ENCODE measurements around the gene EGFR.

Gene EGFR

GRCh38 chr7:55174856-55175255, 156.0 kb downstream of the EGFR start:
- H3K4me2 ChIP-seq (ENCODE audit: low read length), result no peak overlapping the region
- peaks cover 93% of the 10 kb centered on the region for H3K36me3 ChIP-seq (ENCODE audit: insufficient read depth, low read length)
- H3K27me3 ChIP-seq (ENCODE audit: control insufficient read depth, insufficient read depth, low read length), result no peaks in the 10 kb centered on the region
- no peaks in the 10 kb centered on the region for H3K9me3 ChIP-seq (replicated peaks; ENCODE audit: low read length)
- H3K9ac ChIP-seq (ENCODE audit: low read depth, low read length), result no peak overlapping the region
- no peak overlapping the region for H3K4me3 ChIP-seq (ENCODE audit: low read length)
- peaks cover 15% of the 10 kb centered on the region for H3K4me1 ChIP-seq (ENCODE audit: control insufficient read depth, insufficient read depth, low read length)

GRCh38 chr7:55177068-55177530, 158.3 kb downstream of the EGFR start:
- H3K36me3 ChIP-seq (ENCODE audit: insufficient read depth, low read length), result peaks cover 88% of the 10 kb centered on the region
- no peak overlapping the region for H3K4me3 ChIP-seq (ENCODE audit: low read length)
- no peak overlapping the region for H3K9ac ChIP-seq (ENCODE audit: low read depth, low read length)

GRCh38 chr7:55177589-55178261, 158.9 kb downstream of the EGFR start:
- Histone ChIP-seq H3K9ac (ENCODE audit: low read depth, low read length) (no peak overlapping the region), H3K4me3 (ENCODE audit: low read length) (no peak overlapping the region), H3K27me3 (ENCODE audit: control insufficient read depth, insufficient read depth, low read length) (no peaks in the 10 kb centered on the region), H3K4me1 (ENCODE audit: control insufficient read depth, insufficient read depth, low read length) (peaks cover 8% of the 10 kb centered on the region), H3K4me2 (ENCODE audit: low read length) (no peak overlapping the region), H3K9me3 (replicated peaks; ENCODE audit: low read length) (no peaks in the 10 kb centered on the region), H3K36me3 (ENCODE audit: insufficient read depth, low read length) (peaks cover 88% of the 10 kb centered on the region)

More at GRCh38 chr7:55177068-55177530, 158.3 kb downstream of the EGFR start:
- Histone ChIP-seq H3K4me1 (ENCODE audit: control insufficient read depth, insufficient read depth, low read length) (peaks cover 11% of the 10 kb centered on the region), H3K9me3 (replicated peaks; ENCODE audit: low read length) (no peaks in the 10 kb centered on the region), H3K4me2 (ENCODE audit: low read length) (no peak overlapping the region), H3K27me3 (ENCODE audit: control insufficient read depth, insufficient read depth, low read length) (no peaks in the 10 kb centered on the region)

GRCh38 chr7:55178292-55178862, 159.6 kb downstream of the EGFR start:
- no peaks in the 10 kb centered on the region for H3K9me3 ChIP-seq (replicated peaks; ENCODE audit: low read length)

GRCh38 chr7:55178863-55179773, 160.3 kb downstream of the EGFR start:
- Histone ChIP-seq H3K27me3 (ENCODE audit: control insufficient read depth, insufficient read depth, low read length) (no peaks in the 10 kb centered on the region), H3K36me3 (ENCODE audit: insufficient read depth, low read length) (peaks cover 86% of the 10 kb centered on the region), H3K9me3 (replicated peaks; ENCODE audit: low read length) (no peaks in the 10 kb centered on the region), H3K4me1 (ENCODE audit: control insufficient read depth, insufficient read depth, low read length) (peaks cover 8% of the 10 kb centered on the region), H3K4me3 (ENCODE audit: low read length) (no peak overlapping the region), H3K4me2 (ENCODE audit: low read length) (no peak overlapping the region), H3K9ac (ENCODE audit: low read depth, low read length) (no peak overlapping the region)

More at GRCh38 chr7:55178292-55178862, 159.6 kb downstream of the EGFR start:
- H3K36me3 ChIP-seq (ENCODE audit: insufficient read depth, low read length), result peaks cover 86% of the 10 kb centered on the region
- no peaks in the 10 kb centered on the region for H3K27me3 ChIP-seq (ENCODE audit: control insufficient read depth, insufficient read depth, low read length)
- no peak overlapping the region for H3K4me2 ChIP-seq (ENCODE audit: low read length)
- no peak overlapping the region for H3K4me3 ChIP-seq (ENCODE audit: low read length)
- H3K4me1 ChIP-seq (ENCODE audit: control insufficient read depth, insufficient read depth, low read length), result peaks cover 8% of the 10 kb centered on the region
- no peak overlapping the region for H3K9ac ChIP-seq (ENCODE audit: low read depth, low read length)

GRCh38 chr7:55179931-55180682, 161.3 kb downstream of the EGFR start:
- Histone ChIP-seq H3K9ac (ENCODE audit: low read depth, low read length) (no peak overlapping the region), H3K4me2 (ENCODE audit: low read length) (no peak overlapping the region), H3K36me3 (ENCODE audit: insufficient read depth, low read length) (peaks cover 85% of the 10 kb centered on the region), H3K4me1 (ENCODE audit: control insufficient read depth, insufficient read depth, low read length) (peaks cover 12% of the 10 kb centered on the region), H3K27me3 (ENCODE audit: control insufficient read depth, insufficient read depth, low read length) (no peaks in the 10 kb centered on the region), H3K4me3 (ENCODE audit: low read length) (no peak overlapping the region), H3K9me3 (replicated peaks; ENCODE audit: low read length) (no peaks in the 10 kb centered on the region)

- Histone ChIP-seq H3K9ac (ENCODE audit: low read depth, low read length) (no peak overlapping the region), H3K36me3 (ENCODE audit: insufficient read depth, low read length) (peaks cover 85% of the 10 kb centered on the region), H3K4me2 (ENCODE audit: low read length) (no peak overlapping the region), H3K4me1 (ENCODE audit: control insufficient read depth, insufficient read depth, low read length) (peaks cover 21% of the 10 kb centered on the region), H3K27me3 (ENCODE audit: control insufficient read depth, insufficient read depth, low read length) (no peaks in the 10 kb centered on the region), H3K4me3 (ENCODE audit: low read length) (no peak overlapping the region), H3K9me3 (replicated peaks; ENCODE audit: low read length) (no peaks in the 10 kb centered on the region)
Observed at GRCh38 chr7:55180963-55181542, 162.2 kb downstream of the EGFR start.

GRCh38 chr7:55181762-55182161, 162.9 kb downstream of the EGFR start:
- Histone ChIP-seq H3K4me2 (ENCODE audit: low read length) (no peak overlapping the region), H3K9ac (ENCODE audit: low read depth, low read length) (no peak overlapping the region), H3K27me3 (ENCODE audit: control insufficient read depth, insufficient read depth, low read length) (no peaks in the 10 kb centered on the region), H3K4me1 (ENCODE audit: control insufficient read depth, insufficient read depth, low read length) (peaks cover 28% of the 10 kb centered on the region), H3K9me3 (replicated peaks; ENCODE audit: low read length) (no peaks in the 10 kb centered on the region), H3K4me3 (ENCODE audit: low read length) (no peak overlapping the region), H3K36me3 (ENCODE audit: insufficient read depth, low read length) (peaks cover 83% of the 10 kb centered on the region)

GRCh38 chr7:55183897-55184296, 165.1 kb downstream of the EGFR start:
- H3K4me1 ChIP-seq (ENCODE audit: control insufficient read depth, insufficient read depth, low read length), result peaks cover 24% of the 10 kb centered on the region

GRCh38 chr7:55185321-55185802, 166.5 kb downstream of the EGFR start:
- peak overlapping the region; percentile 41 for H3K9ac ChIP-seq (ENCODE audit: low read depth, low read length)
- H3K9me3 ChIP-seq (replicated peaks; ENCODE audit: low read length), result no peaks in the 10 kb centered on the region
- H3K36me3 ChIP-seq (ENCODE audit: insufficient read depth, low read length), result peaks cover 82% of the 10 kb centered on the region
- peak overlapping the region; percentile 51 for H3K4me2 ChIP-seq (ENCODE audit: low read length)
- no peak overlapping the region for H3K4me3 ChIP-seq (ENCODE audit: low read length)
- no peaks in the 10 kb centered on the region for H3K27me3 ChIP-seq (ENCODE audit: control insufficient read depth, insufficient read depth, low read length)
- H3K4me1 ChIP-seq (ENCODE audit: control insufficient read depth, insufficient read depth, low read length), result peaks cover 25% of the 10 kb centered on the region

More at GRCh38 chr7:55183897-55184296, 165.1 kb downstream of the EGFR start:
- Histone ChIP-seq H3K27me3 (ENCODE audit: control insufficient read depth, insufficient read depth, low read length) (no peaks in the 10 kb centered on the region), H3K36me3 (ENCODE audit: insufficient read depth, low read length) (peaks cover 75% of the 10 kb centered on the region), H3K4me3 (ENCODE audit: low read length) (no peak overlapping the region), H3K4me2 (ENCODE audit: low read length) (no peak overlapping the region), H3K9me3 (replicated peaks; ENCODE audit: low read length) (no peaks in the 10 kb centered on the region), H3K9ac (ENCODE audit: low read depth, low read length) (no peak overlapping the region)

All from skeletal muscle satellite cell (primary cell).